Measurements from ENCODE around the gene PSMB5.

PSMB5 gene

GRCh38 chr14:23067847-23068788 is 33.4 kb upstream of the PSMB5 start:
- Histone ChIP-seq H3K79me2 (ENCODE audit: low read length) (peaks cover 61% of the 10 kb centered on the region), H2AFZ (ENCODE audit: low read depth, low read length) (no peak overlapping the region), H3K27ac (ENCODE audit: low read length) (no peak overlapping the region), H3K9ac (ENCODE audit: low read length) (no peak overlapping the region), H3K27me3 (ENCODE audit: low read depth, low read length) (no peaks in the 10 kb centered on the region), H3K4me1 (ENCODE audit: low read length) (peaks cover 24% of the 10 kb centered on the region), H3K36me3 (replicated peaks; ENCODE audit: low read depth, low read length) (peaks cover 57% of the 10 kb centered on the region), H3K9me3 (ENCODE audit: insufficient read depth, low read length) (no peaks in the 10 kb centered on the region), H4K20me1 (ENCODE audit: insufficient read depth, low read length) (peaks cover 12% of the 10 kb centered on the region), H3K4me2 (ENCODE audit: low read length) (peak overlapping the region; percentile 23; the same call in 1 of the 2 replicates), H3K4me3 (ENCODE audit: low read length) (no peak overlapping the region)
- TF ChIP-seq EZH2phosphoT487 (IDR thresholded peaks at IDR 0.05; ENCODE audit: low read depth) (no peak), CTCF (IDR thresholded peaks at IDR 0.05; ENCODE audit: low read depth, low read length) (no peak)

GRCh38 chr14:23066855-23067744 is 32.4 kb upstream of the PSMB5 start:
- Histone ChIP-seq H3K9ac (ENCODE audit: low read length) (no peak overlapping the region), H4K20me1 (ENCODE audit: insufficient read depth, low read length) (peaks cover 12% of the 10 kb centered on the region), H3K4me3 (ENCODE audit: low read length) (no peak overlapping the region), H2AFZ (ENCODE audit: low read depth, low read length) (no peak overlapping the region), H3K79me2 (ENCODE audit: low read length) (peaks cover 61% of the 10 kb centered on the region), H3K27ac (ENCODE audit: low read length) (no peak overlapping the region), H3K4me2 (ENCODE audit: low read length) (no peak overlapping the region), H3K27me3 (ENCODE audit: low read depth, low read length) (no peaks in the 10 kb centered on the region), H3K36me3 (replicated peaks; ENCODE audit: low read depth, low read length) (peaks cover 59% of the 10 kb centered on the region), H3K9me3 (ENCODE audit: insufficient read depth, low read length) (no peaks in the 10 kb centered on the region), H3K4me1 (ENCODE audit: low read length) (peaks cover 24% of the 10 kb centered on the region)
- no peak for TF ChIP-seq EZH2phosphoT487 (IDR thresholded peaks at IDR 0.05; ENCODE audit: low read depth)
- TF ChIP-seq CTCF (IDR thresholded peaks at IDR 0.05; ENCODE audit: low read depth, low read length) = no peak

- Histone ChIP-seq H3K27me3 (ENCODE audit: low read depth, low read length) (no peaks in the 10 kb centered on the region), H3K4me2 (ENCODE audit: low read length) (no peak overlapping the region), H4K20me1 (ENCODE audit: insufficient read depth, low read length) (peaks cover 12% of the 10 kb centered on the region), H3K4me3 (ENCODE audit: low read length) (no peak overlapping the region), H3K36me3 (replicated peaks; ENCODE audit: low read depth, low read length) (peaks cover 62% of the 10 kb centered on the region), H3K27ac (ENCODE audit: low read length) (no peak overlapping the region), H3K9ac (ENCODE audit: low read length) (no peak overlapping the region), H2AFZ (ENCODE audit: low read depth, low read length) (no peak overlapping the region), H3K79me2 (ENCODE audit: low read length) (peaks cover 54% of the 10 kb centered on the region), H3K4me1 (ENCODE audit: low read length) (peaks cover 18% of the 10 kb centered on the region; the same call in 1 of the 2 replicates), H3K9me3 (ENCODE audit: insufficient read depth, low read length) (no peaks in the 10 kb centered on the region)
- TF ChIP-seq EZH2phosphoT487 (IDR thresholded peaks at IDR 0.05; ENCODE audit: low read depth) (no peak), CTCF (IDR thresholded peaks at IDR 0.05; ENCODE audit: low read depth, low read length) (no peak)
Observed at GRCh38 chr14:23066368-23066767, 31.7 kb upstream of the PSMB5 start.

GRCh38 chr14:23063601-23064000 is 28.9 kb upstream of the PSMB5 start:
- no peaks in the 10 kb centered on the region for H3K27me3 ChIP-seq (ENCODE audit: low read depth, low read length)
- peaks cover 10% of the 10 kb centered on the region for H4K20me1 ChIP-seq (ENCODE audit: insufficient read depth, low read length)
- H3K79me2 ChIP-seq (ENCODE audit: low read length) = peaks cover 29% of the 10 kb centered on the region
- H3K9me3 ChIP-seq (ENCODE audit: insufficient read depth, low read length) = no peaks in the 10 kb centered on the region
- H3K4me2 ChIP-seq (ENCODE audit: low read length) = no peak overlapping the region
- H3K9ac ChIP-seq (ENCODE audit: low read length) = no peak overlapping the region
- no peak overlapping the region for H3K27ac ChIP-seq (ENCODE audit: low read length)
- peaks cover 76% of the 10 kb centered on the region for H3K36me3 ChIP-seq (replicated peaks; ENCODE audit: low read depth, low read length)
- no peak overlapping the region for H2AFZ ChIP-seq (ENCODE audit: low read depth, low read length)
- no peak overlapping the region for H3K4me3 ChIP-seq (ENCODE audit: low read length)
- H3K4me1 ChIP-seq (ENCODE audit: low read length) = 0 out of 2 replicates have a peak, but pooled peaks cover under 1% of the 10 kb centered on the region
- no peak for TF ChIP-seq CTCF (IDR thresholded peaks at IDR 0.05; ENCODE audit: low read depth, low read length)
- no peak for TF ChIP-seq EZH2phosphoT487 (IDR thresholded peaks at IDR 0.05; ENCODE audit: low read depth)
